Measurements from ENCODE around the gene MTG1. TPM values are rescaled to one million over a fixed set of nuclear protein-coding genes. Genes with fewer than 3 reads are reported as not detected.
A peak's percentile ranks its signal among the peaks of the same experiment; 100 is the strongest.
"Not testable (repeated sequence)": the region's sequence is repeated elsewhere in the genome, so short reads cannot be mapped to it uniquely, and the experiment has no call there.

The MTG1 gene
- total RNA-seq, 5 donors from 2014 or later (not counting 1 experiment from before 2014, with no cell fraction given) = 46.7 to 79.3 (median 69.4) TPM

GRCh38 chr10:133422807-133423771 lies 29.1 kb downstream of the MTG1 start:
- ATAC-seq (replicated peaks in 1 of 4) = peak; percentile 30 to 56 (median 48)
- Histone ChIP-seq H3K27me3 (replicated peaks in 1 of 2; ENCODE audit: control insufficient read depth in 2 of 2, extremely low read depth in 1 of 2, insufficient read depth in 2 of 2, low read length in 1 of 2) (peaks cover 0 to 23% of the 10 kb centered on the region in 2 experiments), H3K4me3 (ENCODE audit: control insufficient read depth in 1 of 2, extremely low read depth in 1 of 2, low read length in 1 of 2) (no peak overlapping the region), H3K36me3 (ENCODE audit: control insufficient read depth in 2 of 2, extremely low read depth in 1 of 2, insufficient read depth in 1 of 2, low read length in 1 of 2) (peaks cover 0 to 13% of the 10 kb centered on the region in 2 donors), H3K4me1 (ENCODE audit: control insufficient read depth in 1 of 2, extremely low read depth in 1 of 2, insufficient read depth in 2 of 2, low read length in 2 of 2) (peaks cover 0 to 8% of the 10 kb centered on the region in 2 experiments), H3K27ac (ENCODE audit: low read length) (no peak overlapping the region), H3K9me3 (no peaks in the 10 kb centered on the region)
- peaks cover 0 to under 1% (median 0%) of the 10 kb centered on the region in 3 donors for H3K9me3 Mint-ChIP-seq
- 18% methylated on average over 82 of the region's 88 CpGs for WGBS (ENCODE audit: insufficient coverage)
- ChIA-PET POLR2A (no interaction called here), CTCF (no interaction called here)
- no peak overlapping the region for H3K27ac Mint-ChIP-seq
- H3K4me1 Mint-ChIP-seq = peaks cover 0 to 6% (median 0%) of the 10 kb centered on the region in 3 donors
- peaks cover 0 to 10% of the 10 kb centered on the region in 2 donors for H3K27me3 Mint-ChIP-seq
- peak overlapping the region in 2 of 3 donors; percentile 21 to 67 for H3K4me3 Mint-ChIP-seq
- H3K36me3 Mint-ChIP-seq = peaks cover 6% of the 10 kb centered on the region
- DNase-seq = no peak

DNA sequence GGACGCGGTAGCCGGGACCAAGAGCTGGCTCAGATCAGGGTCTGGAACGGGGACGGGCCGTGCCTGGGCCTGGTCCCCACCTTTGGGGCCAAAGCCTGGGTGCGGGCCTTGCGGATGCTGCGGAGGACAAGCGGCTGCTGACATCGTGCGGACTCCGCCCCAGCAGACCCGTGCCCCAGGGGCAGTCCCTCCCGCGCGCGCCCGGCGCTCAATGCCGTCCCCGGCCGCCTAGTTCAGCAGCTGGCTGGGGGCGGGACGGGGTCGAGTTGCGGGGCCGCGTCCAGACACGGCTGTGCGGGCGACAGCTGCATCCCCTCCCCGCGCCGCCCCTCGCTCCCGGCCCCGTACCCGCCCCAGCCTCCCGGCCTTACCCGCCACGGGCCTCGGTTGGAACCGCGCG lies 30.1 kb downstream of the MTG1 start:
- DNase-seq; H3K4me1 Mint-ChIP-seq; CTCF ChIA-PET; H3K4me3 Mint-ChIP-seq; H3K27ac ChIP-seq (ENCODE audit: low read length); POLR2A ChIA-PET; H3K27ac Mint-ChIP-seq; H3K9me3 Mint-ChIP-seq; H3K9me3 ChIP-seq; H3K36me3 Mint-ChIP-seq; H3K4me1 ChIP-seq (ENCODE audit: control insufficient read depth in 1 of 2, extremely low read depth in 1 of 2, insufficient read depth in 2 of 2, low read length in 2 of 2); H3K4me3 ChIP-seq (ENCODE audit: control insufficient read depth in 1 of 2, extremely low read depth in 1 of 2, low read length in 1 of 2): not testable (repeated sequence)
- peak in 3 of 4 experiments; percentile 8 to 30 (median 13) for ATAC-seq (replicated peaks in 1 of 4)
- H3K27me3 ChIP-seq (replicated peaks in 1 of 2; ENCODE audit: control insufficient read depth in 2 of 2, extremely low read depth in 1 of 2, insufficient read depth in 2 of 2, low read length in 1 of 2) = peaks cover 0 to 23% of the 10 kb centered on the region in 2 experiments
- peaks cover 0 to 13% of the 10 kb centered on the region in 2 donors for H3K36me3 ChIP-seq (ENCODE audit: control insufficient read depth in 2 of 2, extremely low read depth in 1 of 2, insufficient read depth in 1 of 2, low read length in 1 of 2)
- H3K27me3 Mint-ChIP-seq = peaks cover 0 to 12% of the 10 kb centered on the region in 2 donors
- WGBS (ENCODE audit: insufficient coverage) = no CpG with 5 or more reads among the region's 46 CpGs

- Mint-ChIP-seq H3K4me3 (peak within 1 kb of the TSS in 2 of 3 donors; percentile 21 to 67), H3K9me3 (peaks cover 0 to 12% (median 6%) of the 10 kb centered on the region in 3 donors), H3K27me3 (peaks cover 0 to 16% of the 10 kb centered on the region in 2 donors)
- H3K4me1 ChIP-seq (ENCODE audit: control insufficient read depth in 1 of 2, extremely low read depth in 1 of 2, insufficient read depth in 2 of 2, low read length in 2 of 2); DNase-seq; H3K27ac ChIP-seq (ENCODE audit: low read length); H3K36me3 Mint-ChIP-seq; H3K27ac Mint-ChIP-seq; H3K4me1 Mint-ChIP-seq; H3K36me3 ChIP-seq (ENCODE audit: control insufficient read depth in 2 of 2, extremely low read depth in 1 of 2, insufficient read depth in 1 of 2, low read length in 1 of 2); H3K9me3 ChIP-seq; H3K4me3 ChIP-seq (ENCODE audit: control insufficient read depth in 1 of 2, extremely low read depth in 1 of 2, low read length in 1 of 2); CTCF ChIA-PET; POLR2A ChIA-PET: not testable (repeated sequence)
- H3K27me3 ChIP-seq (replicated peaks in 1 of 2; ENCODE audit: control insufficient read depth in 2 of 2, extremely low read depth in 1 of 2, insufficient read depth in 2 of 2, low read length in 1 of 2) = peaks cover 0 to 23% of the 10 kb centered on the region in 2 experiments
- no CpG with 5 or more reads among the region's 37 CpGs for WGBS (ENCODE audit: insufficient coverage)
- ATAC-seq (replicated peaks in 1 of 4) = peak in 2 of 4 experiments; percentile 14 to 20
Measured at GRCh38 chr10:133424601-133425000, 30.6 kb downstream of the MTG1 start, which contains the start of gene SPRN. Gene SPRN (minus strand): TSS chr10:133424625. CDS start chr10:133423681, 944 bp downstream.

DNA sequence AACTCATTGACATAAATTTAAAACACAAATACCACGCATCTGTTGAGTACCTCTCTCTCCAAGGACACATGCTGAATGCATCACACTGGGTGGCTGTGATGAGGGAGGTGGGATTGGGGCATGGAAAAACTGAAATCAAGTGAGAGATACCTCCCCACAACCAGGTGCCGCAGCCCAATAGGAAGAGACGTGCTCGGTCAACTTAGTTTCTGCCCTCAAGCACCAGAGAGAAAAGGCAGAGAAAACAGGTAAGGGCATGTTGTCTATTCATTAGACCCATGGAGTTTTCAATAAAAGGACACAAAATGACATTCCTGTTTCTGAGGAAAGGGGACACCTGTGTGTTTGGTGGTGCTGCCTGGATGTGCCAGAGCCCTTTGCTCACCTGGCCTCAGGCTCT lies 35.6 kb downstream of the MTG1 start:
- DNase-seq; H3K4me3 Mint-ChIP-seq; H3K4me1 Mint-ChIP-seq; H3K9me3 ChIP-seq; H3K4me1 ChIP-seq (ENCODE audit: control insufficient read depth in 1 of 2, extremely low read depth in 1 of 2, insufficient read depth in 2 of 2, low read length in 2 of 2); H3K27ac ChIP-seq (ENCODE audit: low read length); H3K36me3 Mint-ChIP-seq; H3K4me3 ChIP-seq (ENCODE audit: control insufficient read depth in 1 of 2, extremely low read depth in 1 of 2, low read length in 1 of 2); H3K36me3 ChIP-seq (ENCODE audit: control insufficient read depth in 2 of 2, extremely low read depth in 1 of 2, insufficient read depth in 1 of 2, low read length in 1 of 2); ATAC-seq (replicated peaks in 1 of 4); POLR2A ChIA-PET; H3K27me3 Mint-ChIP-seq; H3K27me3 ChIP-seq (replicated peaks in 1 of 2; ENCODE audit: control insufficient read depth in 2 of 2, extremely low read depth in 1 of 2, insufficient read depth in 2 of 2, low read length in 1 of 2): not testable (repeated sequence)
- no CpG with 5 or more reads among the region's 4 CpGs for WGBS (ENCODE audit: insufficient coverage)
- CTCF ChIA-PET = interaction anchor here in 1 of 2 donors (0.7 kb wide), 1 partner anchor 33 kb away, joined by 6 read pairs; no protein-coding TSS in a partner anchor
- H3K9me3 Mint-ChIP-seq = peaks cover 0 to 12% (median 6%) of the 10 kb centered on the region in 3 donors
- H3K27ac Mint-ChIP-seq = peak overlapping the region in 1 of 2 donors; percentile 20

- H3K36me3 ChIP-seq (ENCODE audit: control insufficient read depth in 2 of 2, extremely low read depth in 1 of 2, insufficient read depth in 1 of 2, low read length in 1 of 2); H3K4me1 Mint-ChIP-seq; H3K4me3 ChIP-seq (ENCODE audit: control insufficient read depth in 1 of 2, extremely low read depth in 1 of 2, low read length in 1 of 2); H3K9me3 ChIP-seq; H3K36me3 Mint-ChIP-seq; H3K27me3 ChIP-seq (replicated peaks in 1 of 2; ENCODE audit: control insufficient read depth in 2 of 2, extremely low read depth in 1 of 2, insufficient read depth in 2 of 2, low read length in 1 of 2); POLR2A ChIA-PET; ATAC-seq (replicated peaks in 1 of 4); H3K4me1 ChIP-seq (ENCODE audit: control insufficient read depth in 1 of 2, extremely low read depth in 1 of 2, insufficient read depth in 2 of 2, low read length in 2 of 2); H3K4me3 Mint-ChIP-seq; H3K27ac Mint-ChIP-seq; DNase-seq; CTCF ChIA-PET; H3K27ac ChIP-seq (ENCODE audit: low read length): not testable (repeated sequence)
- H3K9me3 Mint-ChIP-seq = peaks cover 0 to 12% (median 6%) of the 10 kb centered on the region in 3 donors
- H3K27me3 Mint-ChIP-seq = peaks cover 9 to 14% of the 10 kb centered on the region in 2 donors
- no CpG with 5 or more reads among the region's 9 CpGs for WGBS (ENCODE audit: insufficient coverage)
Measured at GRCh38 chr10:133431888-133432613, 38.1 kb downstream of the MTG1 start.

- H3K27ac Mint-ChIP-seq; H3K36me3 Mint-ChIP-seq; POLR2A ChIA-PET; H3K4me1 Mint-ChIP-seq; H3K4me3 Mint-ChIP-seq; H3K9me3 ChIP-seq; H3K27ac ChIP-seq (ENCODE audit: low read length); ATAC-seq (replicated peaks in 1 of 4); CTCF ChIA-PET; H3K4me1 ChIP-seq (ENCODE audit: control insufficient read depth in 1 of 2, extremely low read depth in 1 of 2, insufficient read depth in 2 of 2, low read length in 2 of 2); H3K4me3 ChIP-seq (ENCODE audit: control insufficient read depth in 1 of 2, extremely low read depth in 1 of 2, low read length in 1 of 2); H3K27me3 ChIP-seq (replicated peaks in 1 of 2; ENCODE audit: control insufficient read depth in 2 of 2, extremely low read depth in 1 of 2, insufficient read depth in 2 of 2, low read length in 1 of 2); H3K36me3 ChIP-seq (ENCODE audit: control insufficient read depth in 2 of 2, extremely low read depth in 1 of 2, insufficient read depth in 1 of 2, low read length in 1 of 2); DNase-seq: not testable (repeated sequence)
- WGBS (ENCODE audit: insufficient coverage) = no CpG with 5 or more reads among the region's 25 CpGs
- Mint-ChIP-seq H3K27me3 (peaks cover 13 to 14% of the 10 kb centered on the region in 2 donors), H3K9me3 (peaks cover 0 to 12% (median 6%) of the 10 kb centered on the region in 3 donors)
Measured at GRCh38 chr10:133432789-133433188, 38.8 kb downstream of the MTG1 start.

Measured in T-cell (primary cell).